Urinary bladder (tissue), 4 donors: ENCODE measurements around the gene ROS1. TPM values are rescaled to one million over a fixed set of nuclear protein-coding genes. Genes with fewer than 3 reads are reported as not detected.
"Not testable (repeated sequence)": the region's sequence is repeated elsewhere in the genome, so short reads cannot be mapped to it uniquely, and the experiment has no call there.

Experiments
- DNase-seq: peaks from one replicate; pipeline ENCODE4 v3.0.0-alpha.2; 2015; ENCODE audit errors: extremely low spot score
- H3K27ac ChIP-seq: one replicate; pipeline ENCODE4 v1.5.1; 2013; ENCODE audit warnings: low read depth, mild to moderate bottlenecking, moderate library complexity
- H3K36me3 ChIP-seq: one replicate; pipeline ENCODE4 v1.6.1; 2013; ENCODE audit warnings: mild to moderate bottlenecking, moderate library complexity; ENCODE audit not compliant: insufficient read depth
- H3K4me1 ChIP-seq: one replicate; pipeline ENCODE4 v1.6.1; 2013; ENCODE audit warnings: mild to moderate bottlenecking, moderate library complexity; ENCODE audit not compliant: insufficient read depth
- H3K4me3 ChIP-seq: one replicate; pipeline ENCODE4 v1.5.1; 2013; ENCODE audit warnings: low read depth, low read length
- WGBS: extraction: QIAGEN DNeasy Blood & Tissue Kit; methylation state at CpG from one replicate; pipeline ENCODE4 v1.1.7; 2013; 5-methylcytosine and 5-hydroxymethylcytosine counted together
- polyA plus RNA-seq: library from polyadenylated mRNA; stranded (reverse); fragments of 200-250 nt; gene quantifications from one replicate; pipeline ENCODE4 v1.2.3, GENCODE V29; 2013
- total RNA-seq: library from RNA; depleted of rRNA; stranded (reverse); fragments of >200 nt; gene quantifications from one replicate; pipeline ENCODE4 v1.2.3, GENCODE V29; 2014
- donor health status: healthy with polysubstance abuse.
- donor health status: healthy.

Gene ROS1
- total RNA-seq (not detected), polyA plus RNA-seq (not detected)

DNA sequence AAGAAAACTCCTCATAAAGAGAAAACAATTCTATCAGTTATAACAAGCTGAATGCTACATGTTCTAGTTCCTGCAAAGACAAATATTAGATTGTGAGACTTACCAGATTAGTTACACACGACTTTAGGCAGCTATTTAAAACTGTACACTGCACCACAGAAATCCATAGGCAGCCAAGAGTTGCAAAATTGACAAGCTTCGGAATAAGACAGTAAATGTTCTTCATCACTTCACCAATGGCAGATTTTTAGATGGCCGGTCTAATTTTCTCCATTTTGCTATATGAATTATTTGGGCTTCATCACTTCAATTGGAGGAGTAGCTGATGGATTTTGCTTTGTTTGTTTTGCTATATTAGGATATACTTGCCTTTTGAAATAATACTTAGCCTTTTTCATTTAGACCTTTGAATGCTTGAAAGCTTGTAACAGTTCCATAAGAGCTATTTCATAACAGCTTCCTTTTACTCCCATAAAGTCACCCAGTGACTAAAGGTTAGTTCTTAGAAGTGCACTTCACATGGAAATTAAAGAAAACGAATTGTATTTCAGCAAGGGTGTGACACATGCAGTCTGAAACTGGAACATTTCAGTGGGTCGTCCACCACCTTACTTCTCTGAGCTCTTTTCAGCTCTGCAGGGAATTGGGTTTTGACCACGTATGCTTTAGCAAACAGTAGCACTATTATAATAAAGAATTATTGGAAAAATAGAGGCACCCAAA, at the start of gene ROS1:
Gene ROS1 (minus strand): TSS at position 512 of the 723 bp plus-strand sequence. CDS start 286 bp downstream, at position 226.
- Histone ChIP-seq H3K27ac (no peak within 1 kb of the TSS), H3K4me3 (no peak within 1 kb of the TSS), H3K36me3 (no peaks in the 10 kb centered on the region), H3K4me1 (no peaks in the 10 kb centered on the region)
- WGBS: 60% methylated on average over 6 of the region's 6 CpGs
- DNase-seq: no peak

DNA sequence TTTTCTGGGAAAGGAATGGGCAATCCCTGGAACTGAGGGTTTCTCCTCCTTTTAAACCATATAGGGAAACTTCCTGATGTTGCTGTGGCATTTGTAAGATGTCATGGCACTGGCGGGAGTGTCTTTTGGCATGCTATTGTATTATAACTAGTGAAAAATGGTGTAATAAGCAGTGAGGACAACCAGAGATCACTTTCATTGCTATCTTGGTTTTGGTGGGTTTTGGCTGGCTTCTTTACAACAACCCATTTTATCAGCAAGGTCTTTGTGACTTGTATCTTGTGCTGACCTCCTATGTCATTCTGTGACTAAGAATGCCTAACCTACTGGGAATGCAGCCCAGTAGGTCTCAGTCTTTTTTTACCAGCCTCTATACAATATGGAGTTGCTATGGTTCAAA, 47.7 kb upstream of the ROS1 start:
- Histone ChIP-seq H3K27ac (no peak overlapping the region), H3K36me3 (no peaks in the 10 kb centered on the region), H3K4me1 (no peaks in the 10 kb centered on the region), H3K4me3 (no peak overlapping the region)
- whole genome bisulfite sequencing: 76% methylated on average over 1 of the region's 1 CpG
- no peak for DNase-seq

GRCh38 chr6:117472667-117473066, 46.9 kb upstream of the ROS1 start:
- Histone ChIP-seq H3K4me3 (no peak overlapping the region), H3K4me1 (no peaks in the 10 kb centered on the region), H3K36me3 (no peaks in the 10 kb centered on the region), H3K27ac (no peak overlapping the region)
- 88% methylated on average over 3 of the region's 3 CpGs for WGBS
- DNase-seq: no peak

- H3K36me3 ChIP-seq: no peaks in the 10 kb centered on the region
- no peaks in the 10 kb centered on the region for H3K4me1 ChIP-seq
- DNase-seq: no peak
- no peak overlapping the region for H3K4me3 ChIP-seq
- H3K27ac ChIP-seq: no peak overlapping the region
- 84% methylated on average over 3 of the region's 3 CpGs for WGBS
These were observed 44.0 kb upstream of the ROS1 start for GRCh38 chr6:117469791-117470190.

GRCh38 chr6:117469356-117469755, 43.6 kb upstream of the ROS1 start:
- Histone ChIP-seq H3K4me3 (no peak overlapping the region), H3K4me1 (no peaks in the 10 kb centered on the region), H3K36me3 (no peaks in the 10 kb centered on the region), H3K27ac (no peak overlapping the region)
- DNase-seq: no peak
- WGBS: 73% methylated on average over 4 of the region's 4 CpGs

DNA sequence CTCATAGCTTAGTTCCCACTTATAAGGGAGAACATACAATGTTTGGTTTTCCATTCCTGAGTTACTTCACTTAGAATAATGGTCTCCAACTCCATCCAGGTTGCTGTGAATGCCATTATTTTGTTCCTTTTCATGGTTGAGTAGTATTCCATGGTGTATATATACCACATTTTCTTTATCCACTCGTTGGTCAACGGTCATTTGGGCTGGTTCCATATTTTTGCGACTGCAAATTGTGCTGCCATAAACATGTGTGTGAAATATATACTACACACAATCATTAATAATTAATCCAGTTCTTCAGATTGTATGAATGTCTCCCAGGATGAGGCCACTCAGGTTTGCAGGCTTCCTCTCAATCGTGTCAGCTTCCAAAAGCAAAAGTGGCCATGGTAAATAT, 42.8 kb upstream of the ROS1 start:
- WGBS: 90% methylated on average over 4 of the region's 4 CpGs
- not testable (repeated sequence) for H3K4me1 ChIP-seq, H3K4me3 ChIP-seq, H3K27ac ChIP-seq, DNase-seq, H3K36me3 ChIP-seq

GRCh38 chr6:117467876-117468275, 42.1 kb upstream of the ROS1 start:
- WGBS: 80% methylated on average over 4 of the region's 4 CpGs
- Histone ChIP-seq H3K4me1 (no peaks in the 10 kb centered on the region), H3K36me3 (no peaks in the 10 kb centered on the region), H3K4me3 (no peak overlapping the region), H3K27ac (no peak overlapping the region)
- DNase-seq: no peak

GRCh38 chr6:117465691-117466090, 39.9 kb upstream of the ROS1 start:
- H3K4me1 ChIP-seq: no peaks in the 10 kb centered on the region
- H3K4me3 ChIP-seq: no peak overlapping the region
- H3K36me3 ChIP-seq: no peaks in the 10 kb centered on the region
- no peak overlapping the region for H3K27ac ChIP-seq
- no peak for DNase-seq
- 40% methylated on average over 1 of the region's 1 CpG for WGBS

DNA sequence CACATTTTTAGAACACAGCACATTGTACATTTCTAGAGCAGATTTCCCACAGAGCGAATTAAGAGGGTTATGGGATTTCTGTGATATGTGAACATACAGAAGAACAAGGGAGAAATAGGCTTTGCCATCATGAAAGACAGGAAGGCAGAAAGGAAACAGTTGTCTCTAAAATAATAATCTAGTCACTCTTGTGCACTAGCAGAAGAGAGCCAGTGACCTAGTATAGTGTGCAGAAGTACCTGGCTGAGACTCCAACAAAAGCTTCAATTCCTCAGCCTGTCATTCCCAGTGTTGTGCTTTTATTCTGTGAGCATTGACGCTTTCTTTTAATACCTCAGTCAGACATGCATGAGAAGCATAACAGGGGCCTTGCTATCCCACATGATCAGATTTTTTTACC, 39.0 kb upstream of the ROS1 start:
- 74% methylated on average over 2 of the region's 2 CpGs for WGBS
- Histone ChIP-seq H3K4me3 (no peak overlapping the region), H3K27ac (no peak overlapping the region), H3K36me3 (no peaks in the 10 kb centered on the region), H3K4me1 (no peaks in the 10 kb centered on the region)
- DNase-seq: no peak

- Histone ChIP-seq H3K36me3 (no peaks in the 10 kb centered on the region), H3K4me1 (no peaks in the 10 kb centered on the region), H3K27ac (no peak overlapping the region), H3K4me3 (no peak overlapping the region)
- DNase-seq: no peak
- WGBS: 71% methylated on average over 4 of the region's 4 CpGs
These were observed 38.3 kb upstream of the ROS1 start for GRCh38 chr6:117463762-117464665.

- Histone ChIP-seq H3K27ac (no peak overlapping the region), H3K36me3 (no peaks in the 10 kb centered on the region), H3K4me3 (no peak overlapping the region), H3K4me1 (no peaks in the 10 kb centered on the region)
- no peak for DNase-seq
- 80% methylated on average over 2 of the region's 2 CpGs for WGBS
These were observed 33.6 kb upstream of the ROS1 start for GRCh38 chr6:117459204-117459944.

DNA sequence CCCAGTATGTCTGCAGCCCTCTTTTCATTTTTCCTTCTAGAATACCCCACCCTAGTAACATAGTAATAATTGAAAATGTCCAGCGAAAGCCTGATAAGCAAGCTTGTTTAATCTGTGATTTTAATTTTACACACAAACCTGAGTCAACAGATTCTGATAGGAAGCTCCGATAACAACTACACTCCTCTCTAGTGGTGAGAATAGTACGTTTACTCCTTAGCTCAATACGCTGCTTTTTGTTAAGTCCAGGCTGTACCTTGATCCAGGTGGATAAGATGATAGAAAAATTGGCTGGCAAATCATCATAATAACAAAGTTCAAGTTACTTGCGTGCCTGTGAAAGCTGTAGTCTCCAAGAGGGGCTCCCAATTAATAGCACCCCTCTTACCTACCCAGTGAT, 31.3 kb upstream of the ROS1 start:
- Histone ChIP-seq H3K4me1 (no peaks in the 10 kb centered on the region), H3K36me3 (no peaks in the 10 kb centered on the region), H3K4me3 (no peak overlapping the region), H3K27ac (no peak overlapping the region)
- WGBS: 84% methylated on average over 5 of the region's 5 CpGs
- no peak for DNase-seq

DNA sequence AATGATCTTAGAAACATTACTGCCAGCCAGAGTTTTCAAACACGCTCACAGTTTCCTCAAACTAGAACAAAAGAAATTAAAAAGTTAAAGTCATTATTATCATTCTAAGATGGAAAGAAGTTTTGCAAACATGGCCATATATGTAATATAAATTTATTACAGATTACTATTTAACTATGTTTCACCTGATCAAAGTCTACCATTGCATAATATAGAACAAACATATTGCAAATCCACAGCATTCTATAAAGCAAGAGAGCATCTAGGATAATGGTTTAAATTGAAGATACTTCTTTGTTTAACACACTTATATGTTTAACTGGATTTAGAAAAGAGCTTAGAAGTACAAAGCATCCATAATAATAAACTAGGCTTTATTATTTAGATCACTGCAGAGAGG, 30.5 kb upstream of the ROS1 start:
- no peak for DNase-seq
- Histone ChIP-seq H3K4me3 (no peak overlapping the region), H3K4me1 (no peaks in the 10 kb centered on the region), H3K27ac (no peak overlapping the region), H3K36me3 (no peaks in the 10 kb centered on the region)
- WGBS: 84% methylated on average over 1 of the region's 1 CpG
